ENCODE data around the gene KCNC1.

The KCNC1 gene

GRCh38 chr11:17781221-17781620 lies 46.6 kb downstream of the KCNC1 start:
- Histone ChIP-seq H3K9ac (ENCODE audit: low read length) (no peak overlapping the region), H3K4me2 (ENCODE audit: low read length) (no peak overlapping the region), H3K4me1 (ENCODE audit: insufficient read depth, low read length, severe bottlenecking) (no peaks in the 10 kb centered on the region), H3K27me3 (ENCODE audit: insufficient read depth, low read length) (no peaks in the 10 kb centered on the region), H3K4me3 (ENCODE audit: low read depth, low read length, poor library complexity, severe bottlenecking) (no peak overlapping the region), H3K9me2 (ENCODE audit: low read depth, low read length) (no peaks in the 10 kb centered on the region), H3K27ac (ENCODE audit: low read depth, low read length, poor library complexity, severe bottlenecking) (no peak overlapping the region), H2AFZ (ENCODE audit: low read length) (no peak overlapping the region), H3K36me3 (ENCODE audit: insufficient read depth, low read length) (no peaks in the 10 kb centered on the region), H3K9me3 (ENCODE audit: low read length) (no peaks in the 10 kb centered on the region), H3F3A (ENCODE audit: insufficient read depth, low read length) (no peaks in the 10 kb centered on the region), H4K20me1 (ENCODE audit: insufficient read depth, low read length) (no peaks in the 10 kb centered on the region), H3K79me2 (ENCODE audit: insufficient read depth, low read length) (no peaks in the 10 kb centered on the region)
- TF ChIP-seq CTCF (IDR thresholded peaks at IDR 0.05; ENCODE audit: low read length) (no peak), EZH2 (IDR thresholded peaks at IDR 0.05; ENCODE audit: borderline replicate concordance, low read length) (no peak)

DNA sequence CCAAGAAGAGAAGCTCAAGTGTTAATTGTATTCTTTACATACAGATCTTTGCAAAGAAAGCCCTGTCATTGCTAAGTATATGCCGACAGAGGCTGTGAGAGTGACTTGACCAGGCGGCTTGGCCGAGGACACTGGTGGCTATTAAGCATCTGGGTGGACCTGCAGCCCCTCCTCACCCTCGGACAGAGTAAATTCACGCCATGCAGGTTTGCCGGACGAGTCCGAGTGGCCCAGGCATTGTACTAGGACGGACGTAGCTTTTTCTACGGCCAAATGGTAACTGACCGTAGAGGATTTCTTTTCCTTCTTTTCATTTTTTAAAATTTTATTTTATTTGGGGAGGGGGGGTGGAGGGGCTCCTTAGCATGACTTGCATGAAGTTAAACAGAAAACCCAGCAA lies 47.0 kb downstream of the KCNC1 start:
- no peak overlapping the region for H3K4me3 ChIP-seq (ENCODE audit: low read depth, low read length, poor library complexity, severe bottlenecking)
- H3K4me1 ChIP-seq (ENCODE audit: insufficient read depth, low read length, severe bottlenecking), result no peaks in the 10 kb centered on the region
- no peak overlapping the region for H3K27ac ChIP-seq (ENCODE audit: low read depth, low read length, poor library complexity, severe bottlenecking)
- H4K20me1 ChIP-seq (ENCODE audit: insufficient read depth, low read length), result no peaks in the 10 kb centered on the region
- H3K36me3 ChIP-seq (ENCODE audit: insufficient read depth, low read length), result no peaks in the 10 kb centered on the region
- no peak overlapping the region for H3K4me2 ChIP-seq (ENCODE audit: low read length)
- no peaks in the 10 kb centered on the region for H3K27me3 ChIP-seq (ENCODE audit: insufficient read depth, low read length)
- H3K9ac ChIP-seq (ENCODE audit: low read length), result no peak overlapping the region
- H3K9me3 ChIP-seq (ENCODE audit: low read length), result no peaks in the 10 kb centered on the region
- H3F3A ChIP-seq (ENCODE audit: insufficient read depth, low read length), result no peaks in the 10 kb centered on the region
- no peak overlapping the region for H2AFZ ChIP-seq (ENCODE audit: low read length)
- H3K79me2 ChIP-seq (ENCODE audit: insufficient read depth, low read length), result no peaks in the 10 kb centered on the region
- TF ChIP-seq EZH2 (IDR thresholded peaks at IDR 0.05; ENCODE audit: borderline replicate concordance, low read length) (no peak), CTCF (IDR thresholded peaks at IDR 0.05; ENCODE audit: low read length) (no peak)
- H3K9me2 ChIP-seq (ENCODE audit: low read depth, low read length), result no peaks in the 10 kb centered on the region

DNA sequence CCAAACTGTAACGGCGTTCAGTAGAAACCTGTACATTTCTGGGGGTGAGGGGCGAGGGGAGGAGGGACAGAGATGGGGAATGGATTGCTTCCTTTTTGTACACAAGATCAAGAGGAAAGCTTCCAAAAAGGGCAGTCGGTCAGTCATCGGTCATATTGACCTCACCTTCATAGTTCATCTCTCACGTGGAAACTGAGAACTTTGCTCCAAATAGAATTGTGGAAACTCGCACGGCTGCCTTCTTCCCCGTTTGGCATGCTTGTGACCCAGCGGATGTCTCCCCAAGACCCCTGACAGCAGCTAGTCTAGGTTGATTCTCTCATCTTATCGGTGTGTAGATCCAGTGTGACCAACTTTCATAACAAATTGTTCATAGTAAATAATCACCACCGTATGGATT lies 47.6 kb downstream of the KCNC1 start:
- Histone ChIP-seq H3F3A (ENCODE audit: insufficient read depth, low read length) (no peaks in the 10 kb centered on the region), H3K27me3 (ENCODE audit: insufficient read depth, low read length) (no peaks in the 10 kb centered on the region), H3K36me3 (ENCODE audit: insufficient read depth, low read length) (no peaks in the 10 kb centered on the region), H4K20me1 (ENCODE audit: insufficient read depth, low read length) (no peaks in the 10 kb centered on the region), H2AFZ (ENCODE audit: low read length) (no peak overlapping the region), H3K4me3 (ENCODE audit: low read depth, low read length, poor library complexity, severe bottlenecking) (no peak overlapping the region), H3K9me3 (ENCODE audit: low read length) (no peaks in the 10 kb centered on the region), H3K4me1 (ENCODE audit: insufficient read depth, low read length, severe bottlenecking) (no peaks in the 10 kb centered on the region), H3K79me2 (ENCODE audit: insufficient read depth, low read length) (no peaks in the 10 kb centered on the region), H3K4me2 (ENCODE audit: low read length) (no peak overlapping the region), H3K9ac (ENCODE audit: low read length) (no peak overlapping the region), H3K9me2 (ENCODE audit: low read depth, low read length) (no peaks in the 10 kb centered on the region), H3K27ac (ENCODE audit: low read depth, low read length, poor library complexity, severe bottlenecking) (no peak overlapping the region)
- TF ChIP-seq EZH2 (IDR thresholded peaks at IDR 0.05; ENCODE audit: borderline replicate concordance, low read length) (no peak), CTCF (IDR thresholded peaks at IDR 0.05; ENCODE audit: low read length) (no peak)

All from OCI-LY1 (cell line).